DND-41 (cell line): ENCODE results near the gene CTLA4.
"Not testable (repeated sequence)": the region's sequence is repeated elsewhere in the genome, so short reads cannot be mapped to it uniquely, and the experiment has no call there.

Source experiments
- ATAC-seq: fragments of 200-7000 bp; cut with Tn5 transposase; 3 replicates; pipeline ENCODE4 v1.9.1; 2021; ENCODE audit warnings: low read depth; ENCODE audit not compliant: insufficient read depth
- DNase-seq: peaks from one replicate; pipeline ENCODE4 v3.0.0-alpha.2; 2020
- H2AFZ ChIP-seq: 2 replicates; pipeline ENCODE4 v1.6.0; 2012; ENCODE audit warnings: low read depth, low read length
- H3K27ac ChIP-seq: 2 replicates; pipeline ENCODE4 v1.5.1; 2012; ENCODE audit warnings: low read length, inconsistent platforms
- H3K27me3 ChIP-seq: fragments of 200-600 bp; sonication (generic); 2 replicates; pipeline ENCODE4 v1.6.0; 2012; ENCODE audit warnings: low read length, mild to moderate bottlenecking, inconsistent platforms; ENCODE audit not compliant: insufficient read depth, poor library complexity
- H3K36me3 ChIP-seq: 2 replicates; pipeline ENCODE4 v1.5.1; 2012; ENCODE audit warnings: low read length, inconsistent platforms; ENCODE audit not compliant: insufficient read depth
- H3K4me1 ChIP-seq: 2 replicates; pipeline ENCODE4 v1.5.1; 2012; ENCODE audit warnings: mild to moderate bottlenecking, low read length; ENCODE audit not compliant: insufficient read depth
- H3K4me2 ChIP-seq: 2 replicates; pipeline ENCODE4 v1.6.0; 2012; ENCODE audit warnings: mild to moderate bottlenecking, moderate library complexity, low read length, inconsistent platforms; ENCODE audit not compliant: insufficient read depth
- H3K4me3 ChIP-seq, 2 experiments: fragments of 200-600 bp in 1 of 2; shearing (Covaris generic) in 1 of 2; 2 replicates each; pipeline ENCODE4 v1.5.1; 2012 to 2016; ENCODE audit warnings: inconsistent platforms in 2 of 2, low read length in 2 of 2, mild to moderate bottlenecking in 2 of 2, low read depth in 1 of 2, moderate library complexity in 1 of 2
- H3K79me2 ChIP-seq: 2 replicates; pipeline ENCODE4 v1.6.0; 2012; ENCODE audit warnings: low read length, inconsistent platforms; ENCODE audit not compliant: insufficient read depth
- H3K9ac ChIP-seq: 2 replicates; pipeline ENCODE4 v1.6.0; 2012; ENCODE audit warnings: low read depth, mild to moderate bottlenecking, inconsistent platforms, low read length, moderate library complexity
- H3K9me3 ChIP-seq: 2 replicates; pipeline ENCODE4 v1.5.1; 2012; ENCODE audit warnings: low read length, moderate library complexity, mild to moderate bottlenecking, inconsistent platforms; ENCODE audit not compliant: insufficient read depth, severe bottlenecking
- H4K20me1 ChIP-seq: 2 replicates; pipeline ENCODE4 v1.6.0; 2012; ENCODE audit warnings: low read length; ENCODE audit not compliant: insufficient read depth
- CTCF ChIP-seq: IDR thresholded peaks from 2 replicates; pipeline ENCODE4 v1.5.1; 2012; ENCODE audit warnings: borderline replicate concordance, low read length, moderate library complexity, mild to moderate bottlenecking; ENCODE audit not compliant: poor library complexity, severe bottlenecking; ENCODE audit errors: extremely low read depth
- EZH2 ChIP-seq: IDR thresholded peaks from 3 replicates; pipeline ENCODE4 v1.6.1; 2012; ENCODE audit warnings: borderline replicate concordance, low read depth, mild to moderate bottlenecking, moderate library complexity, low read length, inconsistent platforms; ENCODE audit not compliant: severe bottlenecking

The CTLA4 gene

GRCh38 chr2:203880557-203881125 lies 13.1 kb downstream of the CTLA4 start:
- Histone ChIP-seq H3K79me2 (no peaks in the 10 kb centered on the region), H3K27ac (no peak overlapping the region), H3K27me3 (no peaks in the 10 kb centered on the region), H3K4me2 (no peak overlapping the region), H3K4me1 (no peaks in the 10 kb centered on the region), H2AFZ (no peak overlapping the region), H3K36me3 (no peaks in the 10 kb centered on the region), H3K9me3 (no peaks in the 10 kb centered on the region), H3K4me3 (no peak overlapping the region), H3K9ac (no peak overlapping the region), H4K20me1 (no peaks in the 10 kb centered on the region)
- ATAC-seq (no peak), DNase-seq (no peak)
- TF ChIP-seq EZH2 (no peak), CTCF (no peak)

- H3K4me1 ChIP-seq, H3K79me2 ChIP-seq, H3K36me3 ChIP-seq, DNase-seq, H3K4me2 ChIP-seq, H3K9ac ChIP-seq, H3K9me3 ChIP-seq, ATAC-seq, H3K4me3 ChIP-seq, H2AFZ ChIP-seq, H3K27me3 ChIP-seq, H4K20me1 ChIP-seq, H3K27ac ChIP-seq: not testable (repeated sequence)
These were observed 13.6 kb downstream of the CTLA4 start for GRCh38 chr2:203881185-203881584.

GRCh38 chr2:203882551-203882950 lies 15.0 kb downstream of the CTLA4 start:
- no peaks in the 10 kb centered on the region for H3K4me1 ChIP-seq
- H3K36me3 ChIP-seq: no peaks in the 10 kb centered on the region
- no peaks in the 10 kb centered on the region for H4K20me1 ChIP-seq
- H3K4me2 ChIP-seq: no peak overlapping the region
- no peak overlapping the region for H3K9ac ChIP-seq
- no peak overlapping the region for H2AFZ ChIP-seq
- no peak for TF ChIP-seq CTCF
- no peaks in the 10 kb centered on the region for H3K79me2 ChIP-seq
- H3K4me3 ChIP-seq: no peak overlapping the region
- ATAC-seq (no peak), DNase-seq (no peak)
- H3K9me3 ChIP-seq: no peaks in the 10 kb centered on the region
- H3K27me3 ChIP-seq: no peaks in the 10 kb centered on the region
- H3K27ac ChIP-seq: no peak overlapping the region

- H2AFZ ChIP-seq: no peak overlapping the region
- H3K27me3 ChIP-seq: no peaks in the 10 kb centered on the region
- H3K9ac ChIP-seq: no peak overlapping the region
- H3K4me1 ChIP-seq: no peaks in the 10 kb centered on the region
- no peak overlapping the region for H3K4me2 ChIP-seq
- DNase-seq (no peak), ATAC-seq (no peak)
- no peak overlapping the region for H3K27ac ChIP-seq
- no peaks in the 10 kb centered on the region for H3K79me2 ChIP-seq
- H3K4me3 ChIP-seq: no peak overlapping the region
- H3K9me3 ChIP-seq: no peaks in the 10 kb centered on the region
- TF ChIP-seq EZH2: no peak
- H4K20me1 ChIP-seq: no peaks in the 10 kb centered on the region
- no peaks in the 10 kb centered on the region for H3K36me3 ChIP-seq
These were observed 19.1 kb downstream of the CTLA4 start for GRCh38 chr2:203886661-203887151.
